ENCODE results near the gene WDR12. TPM values are rescaled to one million over a fixed set of nuclear protein-coding genes. Genes with fewer than 3 reads are reported as not detected.

The WDR12 gene
- total and polyA plus RNA-seq, 2 of the 13 experiments (the other 11 are each of a cell fraction or from before 2014, with no cell fraction given): 94.4 to 216 TPM

- TF ChIP-seq, protein P1, sequence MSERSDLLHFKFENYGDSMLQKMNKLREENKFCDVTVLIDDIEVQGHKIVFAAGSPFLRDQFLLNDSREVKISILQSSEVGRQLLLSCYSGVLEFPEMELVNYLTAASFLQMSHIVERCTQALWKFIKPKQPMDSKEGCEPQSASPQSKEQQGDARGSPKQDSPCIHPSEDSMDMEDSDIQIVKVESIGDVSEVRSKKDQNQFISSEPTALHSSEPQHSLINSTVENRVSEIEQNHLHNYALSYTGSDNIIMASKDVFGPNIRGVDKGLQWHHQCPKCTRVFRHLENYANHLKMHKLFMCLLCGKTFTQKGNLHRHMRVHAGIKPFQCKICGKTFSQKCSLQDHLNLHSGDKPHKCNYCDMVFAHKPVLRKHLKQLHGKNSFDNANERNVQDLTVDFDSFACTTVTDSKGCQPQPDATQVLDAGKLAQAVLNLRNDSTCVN (CRISPR knock-in tag; IDR thresholded peaks at IDR 0.05; ENCODE audit: borderline replicate concordance): no peak; the same call in 1 of the 2 replicates
- TF ChIP-seq SALL2 (CRISPR knock-in tag; IDR thresholded peaks at IDR 0.05) (peak; percentile 89), DR1 (CRISPR knock-in tag; IDR thresholded peaks at IDR 0.05) (peak; percentile 59; the same call in 1 of the 2 replicates), GATAD2A (CRISPR knock-in tag; IDR thresholded peaks at IDR 0.05) (no peak), IKZF5 (CRISPR knock-in tag; IDR thresholded peaks at IDR 0.05) (0 out of 2 replicates have a peak, but pooled peaks have one; percentile 47), RXRA (CRISPR knock-in tag; IDR thresholded peaks at IDR 0.05) (no peak; the same call in 1 of the 2 replicates), ATF6 (CRISPR knock-in tag; conservative IDR thresholded peaks at IDR 0.05) (no peak), CAMTA2 (CRISPR knock-in tag; IDR thresholded peaks at IDR 0.05; ENCODE audit: borderline replicate concordance) (peak; percentile 70; the same call in 1 of the 2 replicates), SP1 (IDR thresholded peaks at IDR 0.05) (no peak), SP1 (CRISPR knock-in tag; IDR thresholded peaks at IDR 0.05) (no peak), ZIK1 (CRISPR knock-in tag; IDR thresholded peaks at IDR 0.05; ENCODE audit: borderline replicate concordance, low read depth) (peak; percentile 70; the same call in 1 of the 2 replicates), TOPORS (CRISPR knock-in tag; IDR thresholded peaks at IDR 0.05) (no peak), ZFYVE20 (CRISPR knock-in tag; IDR thresholded peaks at IDR 0.05; ENCODE audit: borderline replicate concordance, low read depth) (0 out of 2 replicates have a peak, but pooled peaks have one; percentile 23), ZNF816 (CRISPR knock-in tag; IDR thresholded peaks at IDR 0.05; ENCODE audit: borderline replicate concordance) (no peak; the same call in 1 of the 2 replicates), SP140L (CRISPR knock-in tag; IDR thresholded peaks at IDR 0.05; ENCODE audit: borderline replicate concordance) (no peak), MYC (CRISPR knock-in tag; IDR thresholded peaks at IDR 0.05; ENCODE audit: borderline replicate concordance) (0 out of 2 replicates have a peak, but pooled peaks have one; percentile 45), GATA4 (IDR thresholded peaks at IDR 0.05; ENCODE audit: borderline replicate concordance, low read depth) (no peak), GMEB1 (CRISPR knock-in tag; IDR thresholded peaks at IDR 0.05; ENCODE audit: borderline replicate concordance) (peak; percentile 44; the same call in 1 of the 2 replicates), ZNF775 (CRISPR knock-in tag; IDR thresholded peaks at IDR 0.05; ENCODE audit: borderline replicate concordance) (no peak), MEIS1 (CRISPR knock-in tag; IDR thresholded peaks at IDR 0.05; ENCODE audit: borderline replicate concordance) (peak; percentile 43; the same call in 1 of the 2 replicates), MAFF (IDR thresholded peaks at IDR 0.05; ENCODE audit: low read depth, low read length) (no peak), ZBTB25 (CRISPR knock-in tag; IDR thresholded peaks at IDR 0.05) (peak; percentile 25; the same call in 1 of the 2 replicates)
Measured at GRCh38 chr2:202871300-202872141, 40.0 kb downstream of the WDR12 start, which contains the start of gene ICA1L (continued).
